NB4 (cell line): ENCODE data around the gene PLCH1.
A peak's percentile ranks its signal among the peaks of the same experiment; 100 is the strongest.

Experiments
- DNase-seq: peaks from one replicate; pipeline ENCODE4 v3.0.0; 2010; ENCODE audit warnings: low read depth
- H3K4me3 ChIP-seq: one replicate; pipeline ENCODE4 v1.5.1; 2011; ENCODE audit warnings: mild to moderate bottlenecking, low read depth, low read length, moderate library complexity
- MYC ChIP-seq: IDR thresholded peaks from 2 replicates; pipeline ENCODE4 v1.6.1; 2011; ENCODE audit warnings: low read depth, low read length
- POLR2A ChIP-seq: IDR thresholded peaks from 2 replicates; pipeline ENCODE4 v1.6.1; 2011; ENCODE audit warnings: mild to moderate bottlenecking; ENCODE audit not compliant: insufficient read length; ENCODE audit errors: extremely low read depth
- TF ChIP-seq, protein P1 (sequence below): IDR thresholded peaks from 2 replicates; pipeline ENCODE4 v1.6.1; 2011; ENCODE audit warnings: low read depth, low read length
- TF ChIP-seq, protein P2 (sequence below): IDR thresholded peaks from one replicate; pipeline ENCODE4 v1.5.1; 2012; ENCODE audit warnings: low read depth, low read length

The PLCH1 gene

DNA sequence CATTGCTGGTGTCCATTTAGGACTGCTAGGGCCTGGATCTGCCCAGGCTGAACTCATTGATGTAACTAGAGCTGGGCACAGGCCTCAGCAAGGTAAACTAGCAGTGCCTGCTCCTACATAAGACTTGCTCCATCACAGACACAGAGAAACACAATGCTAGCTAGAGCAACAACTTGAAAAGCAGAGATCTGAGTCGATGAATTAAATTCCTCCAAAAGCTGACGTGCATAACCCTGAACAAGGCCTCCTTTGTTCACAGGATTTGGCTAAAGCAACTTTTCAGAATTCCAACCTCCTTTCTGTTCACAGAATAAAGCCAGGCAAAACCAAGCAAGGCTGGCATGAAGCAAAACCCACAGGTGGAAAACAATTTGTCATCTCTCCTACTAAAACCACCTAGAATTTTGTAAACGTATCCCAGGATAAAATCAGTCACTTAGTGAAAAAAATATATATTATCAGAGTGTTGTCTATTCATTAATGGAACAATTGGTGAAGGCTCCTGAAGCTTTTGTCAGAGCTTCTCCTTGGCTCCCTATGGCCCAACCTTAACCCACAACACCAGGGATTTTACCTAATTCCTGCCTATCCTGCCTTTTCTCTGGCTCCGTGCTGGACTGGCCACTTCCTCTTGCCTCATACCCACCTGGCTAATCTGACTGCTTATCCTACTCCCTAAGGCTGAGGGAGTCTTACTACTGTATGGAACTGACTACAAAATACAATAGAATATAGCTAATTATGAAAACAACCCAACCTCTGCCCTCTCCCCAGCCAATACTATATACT, 39.9 kb downstream of the PLCH1 start:
- TF ChIP-seq POLR2A = no peak
- TF ChIP-seq, protein P1, sequence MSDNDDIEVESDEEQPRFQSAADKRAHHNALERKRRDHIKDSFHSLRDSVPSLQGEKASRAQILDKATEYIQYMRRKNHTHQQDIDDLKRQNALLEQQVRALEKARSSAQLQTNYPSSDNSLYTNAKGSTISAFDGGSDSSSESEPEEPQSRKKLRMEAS = no peak

DNA sequence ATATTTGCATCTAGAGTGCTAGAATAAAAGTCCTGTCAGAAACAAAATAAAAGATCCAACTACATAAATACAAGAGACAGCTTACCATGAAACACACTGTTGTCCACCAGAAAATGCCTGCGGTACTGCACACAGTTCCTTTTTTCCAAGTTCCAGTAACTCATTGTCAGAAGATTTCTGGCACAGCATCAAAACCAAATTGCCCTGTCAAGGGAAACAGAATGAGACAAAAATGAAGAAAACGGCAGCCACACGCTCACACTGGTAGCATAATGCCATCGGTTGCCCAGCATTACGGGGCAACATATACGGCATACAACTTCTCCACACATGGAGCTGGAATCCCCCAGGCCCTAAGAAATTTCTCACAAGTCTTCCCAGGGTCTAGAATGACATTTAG, 40.8 kb downstream of the PLCH1 start:
- TF ChIP-seq, protein P1 = no peak
- TF ChIP-seq, protein P2, sequence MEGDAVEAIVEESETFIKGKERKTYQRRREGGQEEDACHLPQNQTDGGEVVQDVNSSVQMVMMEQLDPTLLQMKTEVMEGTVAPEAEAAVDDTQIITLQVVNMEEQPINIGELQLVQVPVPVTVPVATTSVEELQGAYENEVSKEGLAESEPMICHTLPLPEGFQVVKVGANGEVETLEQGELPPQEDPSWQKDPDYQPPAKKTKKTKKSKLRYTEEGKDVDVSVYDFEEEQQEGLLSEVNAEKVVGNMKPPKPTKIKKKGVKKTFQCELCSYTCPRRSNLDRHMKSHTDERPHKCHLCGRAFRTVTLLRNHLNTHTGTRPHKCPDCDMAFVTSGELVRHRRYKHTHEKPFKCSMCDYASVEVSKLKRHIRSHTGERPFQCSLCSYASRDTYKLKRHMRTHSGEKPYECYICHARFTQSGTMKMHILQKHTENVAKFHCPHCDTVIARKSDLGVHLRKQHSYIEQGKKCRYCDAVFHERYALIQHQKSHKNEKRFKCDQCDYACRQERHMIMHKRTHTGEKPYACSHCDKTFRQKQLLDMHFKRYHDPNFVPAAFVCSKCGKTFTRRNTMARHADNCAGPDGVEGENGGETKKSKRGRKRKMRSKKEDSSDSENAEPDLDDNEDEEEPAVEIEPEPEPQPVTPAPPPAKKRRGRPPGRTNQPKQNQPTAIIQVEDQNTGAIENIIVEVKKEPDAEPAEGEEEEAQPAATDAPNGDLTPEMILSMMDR = no peak
- TF ChIP-seq POLR2A (no peak), MYC (no peak)
- no peak overlapping the region for H3K4me3 ChIP-seq
- DNase-seq = no peak

More for the DNA sequence above, 39.9 kb downstream of the PLCH1 start:
- no peak overlapping the region for H3K4me3 ChIP-seq
- DNase-seq = no peak

DNA sequence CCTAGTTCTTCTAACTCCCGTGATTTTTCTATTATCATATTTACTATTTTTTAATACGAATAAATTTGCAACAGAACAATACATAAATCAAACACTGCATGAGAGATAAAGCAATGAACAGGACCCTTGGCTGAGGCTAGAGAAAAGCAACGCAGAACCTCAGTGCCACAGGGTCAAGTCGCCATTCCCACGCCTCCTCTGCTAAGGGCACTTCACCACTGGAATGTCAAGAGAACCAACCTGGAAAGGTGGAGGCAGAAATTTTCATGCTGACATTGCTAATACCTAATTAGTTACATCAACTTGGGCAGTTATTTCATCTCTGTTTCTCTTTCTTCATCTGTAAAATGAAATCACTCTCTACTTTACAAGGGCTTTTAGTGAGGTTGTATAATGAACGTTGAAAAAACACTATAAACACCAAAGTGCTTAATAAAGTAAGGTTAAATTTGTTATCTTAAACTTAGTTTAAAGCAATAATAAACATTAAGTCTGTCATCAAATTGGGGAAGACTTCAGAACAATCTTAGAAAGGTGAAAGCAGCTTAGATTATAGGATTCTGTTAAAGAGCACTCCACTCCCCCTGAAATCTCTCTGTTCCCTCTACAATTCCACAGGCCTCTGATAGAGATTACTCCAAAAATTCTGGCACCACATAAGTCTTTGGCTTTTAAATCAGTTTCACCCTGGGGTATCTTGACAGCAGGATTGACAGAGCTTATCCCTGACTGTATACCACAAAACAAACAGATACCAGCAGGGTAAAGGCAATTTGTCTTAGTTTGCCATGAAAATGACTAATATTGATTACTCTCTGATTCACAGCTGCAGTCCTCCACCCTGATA, 41.9 kb downstream of the PLCH1 start:
- H3K4me3 ChIP-seq = no peak overlapping the region
- DNase-seq = no peak
- TF ChIP-seq, protein P2 = no peak
- TF ChIP-seq, protein P1 = no peak
- no peak for TF ChIP-seq POLR2A
- no peak for TF ChIP-seq MYC

DNA sequence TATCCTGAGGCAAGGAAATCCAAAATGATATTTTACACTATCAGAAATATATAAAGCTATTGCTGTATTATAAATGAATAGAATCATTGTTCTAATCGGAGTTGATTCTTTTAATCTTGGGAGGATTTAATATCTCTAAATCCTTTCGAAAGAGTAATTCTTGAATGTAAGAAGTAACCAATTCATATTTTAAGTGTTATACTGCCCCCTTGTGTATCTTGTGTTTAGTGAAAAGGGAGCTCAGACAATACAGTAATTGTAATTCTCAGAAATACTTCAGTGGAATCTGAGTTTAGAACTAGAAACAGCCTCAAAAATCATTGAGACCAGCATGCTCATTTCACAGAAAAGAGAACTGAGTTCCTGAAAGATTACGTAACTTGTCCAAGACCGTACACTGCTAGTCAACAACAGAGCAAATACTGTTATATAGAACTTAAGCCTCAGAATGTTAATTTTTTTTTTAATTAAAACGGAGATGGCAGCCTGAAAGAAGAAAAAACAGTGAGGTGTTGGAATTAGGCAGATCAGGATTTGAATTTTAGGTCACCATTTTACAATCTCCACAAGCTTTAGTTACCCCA, 42.9 kb downstream of the PLCH1 start:
- TF ChIP-seq, protein P2 = peak; percentile 19
- TF ChIP-seq MYC = no peak

DNA sequence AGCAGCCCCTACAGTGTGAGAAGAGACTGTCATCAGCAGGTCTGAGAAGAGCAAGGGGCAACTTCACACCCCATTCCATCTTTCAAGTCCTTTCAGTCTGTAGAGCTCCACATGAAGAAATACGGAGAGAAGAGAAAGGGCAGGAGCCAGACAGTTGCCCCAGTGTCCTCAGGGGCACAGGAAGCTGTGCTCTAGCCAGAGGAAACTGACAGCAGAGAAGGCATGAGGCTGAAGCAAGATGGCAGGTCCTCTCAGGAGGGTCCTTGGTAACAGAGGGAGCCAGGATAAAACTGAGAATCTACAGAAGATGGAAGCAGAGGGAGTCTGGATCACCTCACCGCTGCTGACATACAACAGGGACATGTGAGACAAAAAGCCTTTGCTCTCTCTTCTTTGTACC, 47.3 kb downstream of the PLCH1 start:
- no peak overlapping the region for H3K4me3 ChIP-seq
- no peak for DNase-seq
- TF ChIP-seq, protein P2 = no peak
- TF ChIP-seq, protein P1 = no peak
- TF ChIP-seq POLR2A = no peak
- no peak for TF ChIP-seq MYC

More for the DNA sequence above, 42.9 kb downstream of the PLCH1 start:
- peak; percentile 60 for DNase-seq
- H3K4me3 ChIP-seq = no peak overlapping the region

DNA sequence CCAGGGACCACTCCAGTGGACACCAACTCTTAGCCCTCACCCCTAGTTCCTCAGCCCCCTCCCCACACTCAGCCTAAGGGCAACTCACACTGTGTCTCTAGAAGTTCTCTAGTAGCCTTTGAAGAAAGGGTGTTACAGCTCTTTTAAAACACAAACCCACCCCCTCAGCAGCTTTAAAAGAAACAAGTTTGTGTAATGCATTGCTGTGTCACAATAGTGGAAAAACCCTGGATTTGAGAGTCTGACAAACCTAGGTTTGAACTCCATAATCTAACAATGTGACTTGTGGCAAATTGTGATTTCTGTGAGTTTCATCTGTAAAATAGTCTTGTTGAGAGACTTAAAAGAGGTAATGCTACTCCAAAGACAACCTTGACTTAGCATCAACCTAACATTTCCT, 54.0 kb downstream of the PLCH1 start:
- DNase-seq = no peak
- no peak overlapping the region for H3K4me3 ChIP-seq
- TF ChIP-seq POLR2A (no peak), MYC (no peak)
- TF ChIP-seq, protein P1 = no peak
- TF ChIP-seq, protein P2 = no peak
